GM12878 (cell line): Measurements from ENCODE around the gene CPA4. TPM values are rescaled to one million over a fixed set of nuclear protein-coding genes. Genes with fewer than 3 reads are reported as not detected.

ENCODE experiments used
- ATAC-seq: fragments of 200-7000 bp; cut with Tn5 transposase; 3 replicates; pipeline ENCODE4 v1.9.1; 2020; ENCODE audit warnings: mild to moderate bottlenecking, moderate library complexity
- BruUV-seq: library from RNA; stranded (reverse); fragments of 400-500 nt; replicated peaks from 2 replicates; lab custom pipeline; 2021; lab: Mats Ljungman, UMichigan
- CTCF ChIA-PET: fragments of 300-600 bp; sonication (Branson Sonifier 250); formaldehyde crosslinking; extraction: SDS; loops from one replicate; lab custom pipeline; 2021; ENCODE audit warnings: inconsistent platforms; lab: Yijun Ruan, JAX
- POLR2A ChIA-PET: fragments of 350-600 bp; formaldehyde crosslinking; extraction: SDS; loops from one replicate; lab custom pipeline; 2021; ENCODE audit warnings: inconsistent platforms; lab: Charles Lee
- RAD21 ChIA-PET: fragments of 300-600 bp; sonication (Branson Sonifier 250); formaldehyde crosslinking; loops from one replicate; lab custom pipeline; 2023; ENCODE audit warnings: antibody characterized with exemption; ENCODE audit not compliant: unreplicated experiment; lab: Charles Lee
- SMC1A ChIA-PET: fragments of 300-600 bp; sonication (Branson Sonifier 250); formaldehyde crosslinking; loops from one replicate; lab custom pipeline; 2023; ENCODE audit not compliant: unreplicated experiment, uncharacterized antibody; lab: Charles Lee
- DNase-seq: peaks from one replicate; pipeline ENCODE4 v3.0.0-alpha.2; 2011; ENCODE audit warnings: low read depth, low spot score
- FAIRE-seq: peaks from 3 replicates; lab custom pipeline; 2011; peaks lifted over from hg19 to GRCh38; lab: Jason Lieb, UNC
- H2AFZ ChIP-seq: 2 replicates; pipeline ENCODE4 v1.6.0; 2011; ENCODE audit warnings: low read depth, low read length, control low read depth; ENCODE audit not compliant: control insufficient read depth
- H3K27ac ChIP-seq: 2 replicates; pipeline ENCODE4 v1.5.1; 2011; ENCODE audit warnings: control low read depth; ENCODE audit not compliant: control insufficient read depth, insufficient read depth
- H3K27me3 ChIP-seq, 2 experiments: replicated peaks in 1 of 2; 2 replicates each; pipeline versions ENCODE4 v1.6.0 to v1.6.1; 2011; ENCODE audit warnings: low read length in 1 of 2; ENCODE audit not compliant: control insufficient read depth in 2 of 2, insufficient read depth in 2 of 2
- H3K36me3 ChIP-seq, 2 experiments: 2 replicates each; pipeline ENCODE4 v1.5.1; 2011; ENCODE audit warnings: low read length in 1 of 2; ENCODE audit not compliant: control insufficient read depth in 2 of 2, insufficient read depth in 2 of 2
- H3K4me1 ChIP-seq: 2 replicates; pipeline ENCODE4 v1.6.1; 2011; ENCODE audit warnings: mild to moderate bottlenecking, low read length, moderate library complexity, mixed read lengths; ENCODE audit not compliant: control insufficient read depth, insufficient read depth
- H3K4me2 ChIP-seq: 2 replicates; pipeline ENCODE4 v1.6.0; 2011; ENCODE audit warnings: control low read depth; ENCODE audit not compliant: control insufficient read depth, insufficient read depth
- H3K4me3 ChIP-seq: fragments of 200-600 bp; sonication (generic); 2 replicates; pipeline ENCODE4 v1.5.1; 2016
- H3K79me2 ChIP-seq: 2 replicates; pipeline ENCODE4 v1.6.0; 2011; ENCODE audit warnings: low read length; ENCODE audit not compliant: control insufficient read depth, insufficient read depth
- H3K9ac ChIP-seq: 2 replicates; pipeline ENCODE4 v1.8.0; 2011; ENCODE audit warnings: low read length, control low read depth, mixed read lengths; ENCODE audit not compliant: control insufficient read depth, insufficient read depth
- H3K9me3 ChIP-seq: replicated peaks from 3 replicates; pipeline ENCODE4 v1.5.1; 2011; ENCODE audit warnings: mild to moderate bottlenecking, low read length; ENCODE audit not compliant: control insufficient read depth, insufficient read depth
- H4K20me1 ChIP-seq: 2 replicates; pipeline ENCODE4 v1.6.0; 2011; ENCODE audit not compliant: control insufficient read depth, insufficient read depth
- ATF2 ChIP-seq: IDR thresholded peaks from 2 replicates; pipeline ENCODE4 v1.6.1; 2012; ENCODE audit warnings: low read length, inconsistent platforms
- CEBPZ ChIP-seq: fragments of 150-350 bp; IDR thresholded peaks from 2 replicates; pipeline ENCODE4 v1.6.1; 2016; ENCODE audit warnings: low read depth, low read length
- HDAC2 ChIP-seq: fragments of 200-600 bp; sonication (generic); IDR thresholded peaks from 2 replicates; pipeline ENCODE4 v1.6.1; 2017
- IKZF1 ChIP-seq: fragments of 450-650 bp; conservative IDR thresholded peaks from 2 replicates; pipeline ENCODE4 v1.6.1; 2017; ENCODE audit warnings: antibody characterized with exemption, mild to moderate bottlenecking
- IRF3 ChIP-seq: fragments of 450-650 bp; IDR thresholded peaks from 2 replicates; pipeline ENCODE4 v1.6.1; 2014; ENCODE audit warnings: mild to moderate bottlenecking
- KDM1A ChIP-seq: fragments of 200-600 bp; sonication (generic); IDR thresholded peaks from 2 replicates; pipeline ENCODE4 v1.6.1; 2016; ENCODE audit warnings: borderline replicate concordance
- NFYB ChIP-seq: IDR thresholded peaks from 2 replicates; pipeline ENCODE4 v1.6.1; 2011; ENCODE audit warnings: low read depth, mild to moderate bottlenecking, low read length, improper control_type of control experiment, moderate library complexity; ENCODE audit not compliant: insufficient read depth
- POU2F2 ChIP-seq: IDR thresholded peaks from 3 replicates; pipeline ENCODE4 v1.6.1; 2011; ENCODE audit warnings: low read depth, mild to moderate bottlenecking, low read length, borderline replicate concordance
- SIX5 ChIP-seq: IDR thresholded peaks from 2 replicates; pipeline ENCODE4 v1.6.1; 2011; ENCODE audit warnings: mild to moderate bottlenecking, low read depth, low read length, moderate library complexity; ENCODE audit not compliant: severe bottlenecking
- TARDBP ChIP-seq: IDR thresholded peaks from 2 replicates; pipeline ENCODE4 v1.6.1; 2016; ENCODE audit warnings: borderline replicate concordance
- ZNF24 ChIP-seq: fragments of 450-650 bp; IDR thresholded peaks from 2 replicates; pipeline ENCODE4 v1.6.1; 2017; ENCODE audit warnings: antibody characterized with exemption, mild to moderate bottlenecking
- ZNF592 ChIP-seq: fragments of 450-650 bp; IDR thresholded peaks from 2 replicates; pipeline ENCODE4 v1.6.1; 2017; ENCODE audit warnings: mild to moderate bottlenecking, moderate library complexity
- WGBS: methylation state at CpG from one replicate; pipeline ENCODE4 v1.1.6; 2016; ENCODE audit warnings: low lambda C conversion rate; ENCODE audit not compliant: insufficient replicate concordance, insufficient coverage; ENCODE audit errors: missing lambda C conversion rate; 5-methylcytosine and 5-hydroxymethylcytosine counted together
- in situ Hi-C: fragments of 300-500 bp; cut with MboI; formaldehyde crosslinking; loops from 9 replicates; pipeline ENCODE4 v1.14.3; 2018; ENCODE audit warnings: mixed read lengths
- intact Hi-C: fragments of 100-400 bp; cut with micrococcal nuclease; formaldehyde crosslinking; loops from one replicate; pipeline ENCODE4 v1.14.2; 2022; ENCODE audit not compliant: unreplicated experiment
- polyA plus RNA-seq, 11 experiments: library from polyadenylated mRNA; depleted of rRNA in 4 of 11; unstranded in 6 of 11; stranded (reverse) in 5 of 11; fragments of >200 nt; fragmentation: Nextera tagmentation in 4 of 11; fragmentation: Illumina TruSeq in 1 of 11; extraction: Ambion mirVana in 4 of 11; extraction: Trizol in 1 of 11; gene quantifications; 1 replicate in 1 of 11; 2 replicates in 10 of 11; pipeline versions ENCODE4 v1.2.1 to v1.2.3, GENCODE V29; 2011 to 2016; ENCODE audit warnings: inconsistent platforms in 2 of 11, missing spikeins in 2 of 11, low read depth in 1 of 11
- total RNA-seq, 4 experiments: library from RNA; depleted of rRNA in 3 of 4; stranded (reverse); fragments of >200 nt in 3 of 4; fragmentation: Illumina TruSeq in 1 of 4; extraction: Trizol in 1 of 4; gene quantifications; 2 replicates each; pipeline versions ENCODE4 v1.2.1 to v1.2.3, GENCODE V29; 2013 to 2021

Gene CPA4
- total and polyA plus RNA-seq, 10 of the 15 experiments (the other 5 are each of a cell fraction or from before 2014, with no cell fraction given), result 0.05 to 0.35 (median 0.18) TPM; not detected in 1

- TF ChIP-seq ZNF592 (no peak), NFYB (no peak), HDAC2 (no peak), SIX5 (no peak), ATF2 (no peak)
These were observed 12.6 kb downstream of the CPA4 start (continued) for GRCh38 chr7:130305433-130306042.

GRCh38 chr7:130309986-130310385, 17.0 kb downstream of the CPA4 start:
- RAD21 ChIA-PET, result interaction anchor here (1.4 kb wide), 1 partner anchor 16 kb away, joined by 5 read pairs; the partner anchor contains the start of gene CPA4
- 0 out of 2 replicates have a peak, but pooled peaks have one; percentile 16 for TF ChIP-seq IKZF1
- no peak for TF ChIP-seq TARDBP
- no peak for TF ChIP-seq KDM1A
- TF ChIP-seq IRF3, result no peak
- TF ChIP-seq CEBPZ, result no peak
- no peak for TF ChIP-seq ZNF24
- 0 out of 3 replicates have a peak, but pooled peaks have one; percentile 42 for TF ChIP-seq POU2F2

More at GRCh38 chr7:130309986-130310385, 17.0 kb downstream of the CPA4 start:
- H2AFZ ChIP-seq, result no peak overlapping the region
- H3K9ac ChIP-seq, result no peak overlapping the region
- H4K20me1 ChIP-seq, result no peaks in the 10 kb centered on the region
- ChIA-PET SMC1A (interaction anchor here (0.9 to 1.8 kb wide), 8 partner anchors 11 to 83 kb away, joined by 3 to 6 read pairs (median 4); no protein-coding TSS in a partner anchor), CTCF (no interaction called here), POLR2A (interaction anchor here (1.5 kb wide), 1 partner anchor 31 kb away, joined by 6 read pairs; no protein-coding TSS in a partner anchor)
- ATAC-seq, result peak; percentile 80
- H3K4me3 ChIP-seq, result no peak overlapping the region
- FAIRE-seq, result no peak
- no peak overlapping the region for H3K4me2 ChIP-seq
- H3K4me1 ChIP-seq, result no peaks in the 10 kb centered on the region
- no peaks in the 10 kb centered on the region for H3K79me2 ChIP-seq
- no peak overlapping the region for H3K27ac ChIP-seq
- DNase-seq, result peak; percentile 79
- in situ Hi-C loops (no loop called here), intact Hi-C loops (loop anchor here (1.0 to 5.0 kb wide), 2 partner anchors 41 to 68 kb away; no protein-coding TSS in a partner anchor)
- 2% methylated on average over 6 of the region's 6 CpGs for WGBS
- no peaks in the 10 kb centered on the region for H3K27me3 ChIP-seq
- no peaks in the 10 kb centered on the region for H3K36me3 ChIP-seq
- no peaks in the 10 kb centered on the region; the same call in 2 of the 3 replicates for H3K9me3 ChIP-seq
- no TSS peak for BruUV-seq
